Caco-2 (cell line): ENCODE measurements around the gene ENAH. TPM values are rescaled to one million over a fixed set of nuclear protein-coding genes. Genes with fewer than 3 reads are reported as not detected.

Source experiments
- BruUV-seq: library from RNA; stranded (reverse); fragments of 400-500 nt; replicated peaks from 2 replicates; lab custom pipeline; 2021; lab: Mats Ljungman, UMichigan
- CTCF ChIA-PET: fragments of 300-600 bp; sonication (Branson Sonifier 250); formaldehyde crosslinking; loops from one replicate; lab custom pipeline; 2022; ENCODE audit warnings: antibody characterized with exemption; lab: Charles Lee
- POLR2A ChIA-PET: fragments of 300-600 bp; sonication (Branson Sonifier 250); formaldehyde crosslinking; loops from one replicate; lab custom pipeline; 2022; ENCODE audit warnings: antibody characterized with exemption; lab: Charles Lee
- DNase-seq, 2 experiments: peaks; one replicate each; pipeline versions ENCODE4 v3.0.0 to v3.0.0-alpha.2; 2020 to 2022
- H3K27me3 ChIP-seq: replicated peaks from 2 replicates; pipeline ENCODE4 v1.6.0; 2011; ENCODE audit warnings: low read length; ENCODE audit not compliant: control insufficient read depth, insufficient read depth
- H3K36me3 ChIP-seq: 2 replicates; pipeline ENCODE4 v1.5.1; 2011; ENCODE audit warnings: low read length; ENCODE audit not compliant: control insufficient read depth, insufficient read depth
- H3K4me1 ChIP-seq: fragments of 250-450 bp; sonication (Bioruptor Pico); 2 replicates; pipeline ENCODE4 v1.5.1; 2020; ENCODE audit warnings: mild to moderate bottlenecking
- H3K4me3 ChIP-seq: 2 replicates; pipeline ENCODE4 v1.5.1; 2011; ENCODE audit warnings: low read depth, mild to moderate bottlenecking, control low read depth, low read length
- H3K9me3 ChIP-seq: fragments of 250-450 bp; sonication (Bioruptor Pico); 2 replicates; pipeline ENCODE4 v1.5.1; 2020; ENCODE audit warnings: mild to moderate bottlenecking, moderate library complexity
- H3K27ac Mint-ChIP-seq: one replicate; pipeline ENCODE4 v1.8.0; 2022; ENCODE audit warnings: mixed read lengths; ENCODE audit not compliant: unreplicated experiment
- H3K27me3 Mint-ChIP-seq: one replicate; pipeline ENCODE4 v1.8.0; 2022; ENCODE audit warnings: mixed read lengths; ENCODE audit not compliant: insufficient read depth, unreplicated experiment
- H3K36me3 Mint-ChIP-seq: one replicate; pipeline ENCODE4 v1.8.0; 2022; ENCODE audit warnings: mild to moderate bottlenecking, mixed read lengths; ENCODE audit not compliant: insufficient read depth, unreplicated experiment
- H3K4me1 Mint-ChIP-seq: one replicate; pipeline ENCODE4 v1.8.0; 2022; ENCODE audit warnings: low read depth, mixed read lengths; ENCODE audit not compliant: unreplicated experiment
- H3K4me3 Mint-ChIP-seq: one replicate; pipeline ENCODE4 v1.8.0; 2022; ENCODE audit warnings: mild to moderate bottlenecking, moderate library complexity, mixed read lengths; ENCODE audit not compliant: unreplicated experiment
- H3K9me3 Mint-ChIP-seq: one replicate; pipeline ENCODE4 v1.8.0; 2022; ENCODE audit warnings: mixed read lengths; ENCODE audit not compliant: unreplicated experiment
- CTCF ChIP-seq, 2 experiments: fragments of 200-600 bp in 1 of 2; IDR thresholded peaks; 1 replicate in 1 of 2; 2 replicates in 1 of 2; pipeline versions ENCODE4 v1.5.1 to v1.8.0; 2011 to 2022; ENCODE audit warnings: antibody characterized with exemption in 1 of 2, control low read depth in 1 of 2, inconsistent platforms in 1 of 2, low read depth in 1 of 2, low read length in 1 of 2, mild to moderate bottlenecking in 1 of 2, moderate library complexity in 1 of 2; ENCODE audit not compliant: insufficient read depth in 1 of 2, severe bottlenecking in 1 of 2, unreplicated experiment in 1 of 2
- intact Hi-C: fragments of 100-400 bp; cut with micrococcal nuclease; formaldehyde crosslinking; loops from one replicate; pipeline ENCODE4 v1.10.0; 2022; ENCODE audit not compliant: unreplicated experiment
- total RNA-seq: library from RNA; stranded (reverse); gene quantifications from 2 replicates; pipeline ENCODE4 v1.2.3, GENCODE V29; 2022

The ENAH gene
- total RNA-seq, 1 experiment from 2014 or later: 78.0 TPM

- Mint-ChIP-seq H3K4me1 (peaks cover 11% of the 10 kb centered on the region), H3K27ac (peak overlapping the region; percentile 63), H3K4me3 (no peak overlapping the region), H3K27me3 (no peaks in the 10 kb centered on the region), H3K36me3 (no peaks in the 10 kb centered on the region), H3K9me3 (no peaks in the 10 kb centered on the region)
- POLR2A ChIA-PET: no interaction called here
- Histone ChIP-seq H3K36me3 (no peaks in the 10 kb centered on the region), H3K9me3 (no peaks in the 10 kb centered on the region), H3K4me3 (no peak overlapping the region), H3K27me3 (no peaks in the 10 kb centered on the region), H3K4me1 (peaks cover 9% of the 10 kb centered on the region)
- no TSS peak for BruUV-seq
- no peak for TF ChIP-seq CTCF (IDR thresholded peaks at IDR 0.05; ENCODE audit: insufficient read depth in 1 of 2, low read depth in 1 of 2, low read length in 1 of 2, severe bottlenecking in 1 of 2, unreplicated experiment in 1 of 2)
- intact Hi-C loops: no loop called here
- CTCF ChIA-PET: interaction anchor here (1.1 to 1.4 kb wide), 2 partner anchors 28 to 331 kb away, joined by 3 to 6 read pairs; partner anchors contain the start of gene SRP9
- no peak for DNase-seq
These were observed 205.8 kb downstream of the ENAH start for GRCh38 chr1:225446981-225447615.

- intact Hi-C loops: no loop called here
- Mint-ChIP-seq H3K27me3 (no peaks in the 10 kb centered on the region), H3K4me3 (no peak overlapping the region), H3K36me3 (no peaks in the 10 kb centered on the region), H3K27ac (peak overlapping the region; percentile 63), H3K4me1 (peaks cover 12% of the 10 kb centered on the region), H3K9me3 (no peaks in the 10 kb centered on the region)
- peaks cover 15% of the 10 kb centered on the region for H3K4me1 ChIP-seq
- H3K36me3 ChIP-seq: no peaks in the 10 kb centered on the region
- no peak overlapping the region for H3K4me3 ChIP-seq
- no TSS peak for BruUV-seq
- H3K9me3 ChIP-seq: no peaks in the 10 kb centered on the region
- H3K27me3 ChIP-seq: no peaks in the 10 kb centered on the region
- no peak for DNase-seq
- TF ChIP-seq CTCF (IDR thresholded peaks at IDR 0.05; ENCODE audit: insufficient read depth in 1 of 2, low read depth in 1 of 2, low read length in 1 of 2, severe bottlenecking in 1 of 2, unreplicated experiment in 1 of 2): no peak
- POLR2A ChIA-PET: no interaction called here
- CTCF ChIA-PET: interaction anchor here (1.1 to 1.4 kb wide), 2 partner anchors 28 to 331 kb away, joined by 3 to 6 read pairs; partner anchors contain the start of gene SRP9
These were observed 206.3 kb downstream of the ENAH start for GRCh38 chr1:225446595-225446960.

DNA sequence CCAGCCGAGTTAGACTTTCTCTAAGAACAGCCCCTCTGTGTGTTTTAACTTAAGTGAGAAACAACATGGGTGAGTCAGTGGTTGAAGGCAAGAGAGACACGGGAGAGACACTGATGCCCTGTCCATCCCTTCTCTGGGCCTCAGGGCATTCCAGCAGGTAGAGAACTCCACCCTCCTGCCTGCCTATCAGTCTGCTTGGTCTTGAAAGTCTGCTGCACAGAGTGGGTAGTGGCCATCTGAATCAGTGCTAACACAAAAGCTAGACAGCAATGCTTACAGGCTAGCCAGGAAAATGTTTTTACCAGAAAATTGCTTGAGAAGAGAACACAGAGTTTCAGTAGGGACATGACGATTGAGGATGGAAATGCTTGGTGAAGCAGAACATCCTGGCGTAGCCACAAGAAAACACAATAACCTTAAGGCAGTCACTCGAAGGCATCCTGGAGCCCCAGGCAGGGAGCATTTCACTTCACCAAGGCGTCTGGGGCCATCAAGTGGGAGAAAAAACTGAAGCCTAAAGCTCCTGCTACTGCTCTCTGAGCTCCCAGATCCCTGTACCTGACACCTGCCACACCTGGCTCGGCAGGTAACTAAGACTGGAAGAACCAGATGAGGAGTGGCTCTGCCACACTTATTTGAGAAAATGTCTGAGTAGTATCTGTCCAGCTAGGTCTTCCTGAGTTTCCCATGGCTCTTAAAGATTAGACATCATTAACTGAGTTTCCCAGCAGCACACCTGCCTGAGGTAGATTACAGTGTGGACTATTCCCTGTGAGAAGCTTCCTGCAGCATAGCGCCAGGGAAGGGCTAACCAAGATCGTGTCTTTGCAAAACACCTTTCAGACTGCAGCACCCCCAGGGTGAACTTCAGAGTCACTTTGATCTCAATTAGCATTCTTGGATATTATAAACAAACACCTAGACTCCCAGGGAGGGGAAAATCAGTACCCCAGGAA lies 207.0 kb downstream of the ENAH start:
- Mint-ChIP-seq H3K9me3 (no peaks in the 10 kb centered on the region), H3K27ac (peak overlapping the region; percentile 63), H3K4me3 (peak overlapping the region; percentile 32), H3K4me1 (peaks cover 19% of the 10 kb centered on the region), H3K36me3 (no peaks in the 10 kb centered on the region), H3K27me3 (no peaks in the 10 kb centered on the region)
- intact Hi-C loops: no loop called here
- H3K4me1 ChIP-seq: peaks cover 21% of the 10 kb centered on the region
- ChIA-PET POLR2A (no interaction called here), CTCF (interaction anchor here (1.1 to 1.4 kb wide), 2 partner anchors 27 to 332 kb away, joined by 3 to 6 read pairs; partner anchors contain the start of gene SRP9)
- H3K4me3 ChIP-seq: no peak overlapping the region
- no peaks in the 10 kb centered on the region for H3K36me3 ChIP-seq
- H3K9me3 ChIP-seq: no peaks in the 10 kb centered on the region
- no peaks in the 10 kb centered on the region for H3K27me3 ChIP-seq
- no TSS peak for BruUV-seq
- DNase-seq: no peak
- no peak for TF ChIP-seq CTCF (IDR thresholded peaks at IDR 0.05; ENCODE audit: insufficient read depth in 1 of 2, low read depth in 1 of 2, low read length in 1 of 2, severe bottlenecking in 1 of 2, unreplicated experiment in 1 of 2)
